Left kidney (tissue), 8 donors: Measurements from ENCODE around the gene FNDC5. TPM values are rescaled to one million over a fixed set of nuclear protein-coding genes. Genes with fewer than 3 reads are reported as not detected.
"Not testable (repeated sequence)": the region's sequence is repeated elsewhere in the genome, so short reads cannot be mapped to it uniquely, and the experiment has no call there.

Source experiments
- DNase-seq: peaks from one replicate; pipeline ENCODE4 v3.0.0-alpha.2; 2013
- long read RNA-seq, 8 donors: transcript quantifications; one replicate each; lab custom pipeline, GENCODE V29; 2026
- polyA plus RNA-seq: library from polyadenylated mRNA; unstranded; fragments of 120-200 nt; gene quantifications from one replicate; pipeline ENCODE4 v1.2.1, GENCODE V29; 2013; ENCODE audit not compliant: insufficient read length

The FNDC5 gene
- polyA plus RNA-seq: 44.6 TPM
- long read RNA-seq, donor 1, partial matches to known transcripts: 0 of 2 reads
- long read RNA-seq, donor 1, other reads (novel, unspliced or antisense): 0 of 2 reads
- long read RNA-seq, donor 2, partial matches to known transcripts: 0 of 3 reads
- long read RNA-seq, donor 2, other reads (novel, unspliced or antisense): 0 of 3 reads
- long read RNA-seq, donor 3, partial matches to known transcripts: 0 of 1 reads
- long read RNA-seq, donor 3, other reads (novel, unspliced or antisense): 0 of 1 reads
- long read RNA-seq, donor 4: 0 reads
- long read RNA-seq, donor 5: 0 reads
- long read RNA-seq, donor 6, partial matches to known transcripts: 0 of 1 reads
- long read RNA-seq, donor 6, other reads (novel, unspliced or antisense): 0 of 1 reads
- long read RNA-seq, donor 7, partial matches to known transcripts: 0 of 1 reads
- long read RNA-seq, donor 7, other reads (novel, unspliced or antisense): 0 of 1 reads
- long read RNA-seq, donor 8: 0 reads

GRCh38 chr1:32870615-32871363, at the start of gene FNDC5:
TSS of gene FNDC5 (minus strand) at chr1:32870912.
- no peak for DNase-seq

GRCh38 chr1:32919811-32920733, 49.4 kb upstream of the FNDC5 start:
- no peak for DNase-seq

- no peak for DNase-seq
Measured at GRCh38 chr1:32918179-32918578, 47.5 kb upstream of the FNDC5 start.

GRCh38 chr1:32917521-32917920, 46.8 kb upstream of the FNDC5 start:
- no peak for DNase-seq

GRCh38 chr1:32915766-32916706, 45.3 kb upstream of the FNDC5 start:
- DNase-seq: no peak

- DNase-seq: no peak
Measured at GRCh38 chr1:32910319-32910718, 39.6 kb upstream of the FNDC5 start.

- DNase-seq: peak; percentile 57
Measured at GRCh38 chr1:32907435-32907834, 36.7 kb upstream of the FNDC5 start.

- DNase-seq: no peak
Measured at GRCh38 chr1:32906654-32907053, 35.9 kb upstream of the FNDC5 start.

- not testable (repeated sequence) for DNase-seq
Measured at GRCh38 chr1:32905588-32905987, 34.9 kb upstream of the FNDC5 start.

- no peak for DNase-seq
Measured at GRCh38 chr1:32904797-32905196, 34.1 kb upstream of the FNDC5 start.

- DNase-seq: no peak
Measured at GRCh38 chr1:32903991-32904785, 33.5 kb upstream of the FNDC5 start.

GRCh38 chr1:32902535-32902920, 31.8 kb upstream of the FNDC5 start:
- no peak for DNase-seq

- no peak for DNase-seq
Measured at GRCh38 chr1:32901823-32902534, 31.3 kb upstream of the FNDC5 start.

GRCh38 chr1:32900956-32901822, 30.5 kb upstream of the FNDC5 start, which contains the start of gene TMEM54:
TSS of gene TMEM54 (minus strand) at chr1:32901389. CDS start at chr1:32901238, 151 bp downstream.
- DNase-seq: no peak

GRCh38 chr1:32900371-32900955, 29.8 kb upstream of the FNDC5 start:
- DNase-seq: no peak

- no peak for DNase-seq
Measured at GRCh38 chr1:32899586-32900296, 29.0 kb upstream of the FNDC5 start.

GRCh38 chr1:32898958-32899357, 28.2 kb upstream of the FNDC5 start:
- DNase-seq: no peak
